AG04450 (cell line): Measurements from ENCODE around the gene MROH7. TPM values are rescaled to one million over a fixed set of nuclear protein-coding genes. Genes with fewer than 3 reads are reported as not detected.

Source experiments
- CTCF ChIA-PET: fragments of 300-600, 350-600 bp; formaldehyde crosslinking; extraction: SDS; loops from one replicate; lab custom pipeline; 2022; ENCODE audit warnings: antibody characterized with exemption, inconsistent platforms; lab: Charles Lee
- POLR2A ChIA-PET: fragments of 350-600 bp; formaldehyde crosslinking; extraction: SDS; loops from one replicate; lab custom pipeline; 2021; ENCODE audit warnings: antibody characterized with exemption, inconsistent platforms; lab: Yijun Ruan, JAX
- DNase-seq: peaks from one replicate; pipeline ENCODE4 v3.0.0-alpha.2; 2011; ENCODE audit warnings: low read depth, low spot score
- H3K27ac ChIP-seq: one replicate; pipeline ENCODE4 v1.5.1; 2012; ENCODE audit warnings: low read depth, low read length, control low read depth
- H3K27me3 ChIP-seq: one replicate; pipeline ENCODE4 v1.6.0; 2012; ENCODE audit warnings: low read length; ENCODE audit not compliant: control insufficient read depth, insufficient read depth
- H3K4me3 ChIP-seq: 2 replicates; pipeline ENCODE4 v1.5.1; 2011; ENCODE audit warnings: mild to moderate bottlenecking, low read depth, low read length, control low read depth
- H3K9me3 ChIP-seq: 2 replicates; pipeline ENCODE4 v1.5.1; 2012; ENCODE audit warnings: low read length; ENCODE audit not compliant: control insufficient read depth, insufficient read depth
- CTCF ChIP-seq: IDR thresholded peaks from 2 replicates; pipeline ENCODE4 v1.5.1; 2011; ENCODE audit warnings: low read depth, low read length, control low read depth, inconsistent platforms
- polyA plus RNA-seq: library from polyadenylated mRNA; depleted of rRNA; stranded (reverse); fragments of >200 nt; gene quantifications from 2 replicates; pipeline ENCODE4 v1.2.3, GENCODE V29; 2011

The MROH7 gene
- polyA plus RNA-seq, 1 experiment = not detected

- ChIA-PET POLR2A (no interaction called here), CTCF (no interaction called here)
- no peak for DNase-seq
- Histone ChIP-seq H3K27me3 (peaks cover 22% of the 10 kb centered on the region), H3K4me3 (no peak overlapping the region), H3K9me3 (no peaks in the 10 kb centered on the region), H3K27ac (no peak overlapping the region)
- no peak for TF ChIP-seq CTCF
Observed at GRCh38 chr1:54650417-54650816, 8.8 kb downstream of the MROH7 start.

DNA sequence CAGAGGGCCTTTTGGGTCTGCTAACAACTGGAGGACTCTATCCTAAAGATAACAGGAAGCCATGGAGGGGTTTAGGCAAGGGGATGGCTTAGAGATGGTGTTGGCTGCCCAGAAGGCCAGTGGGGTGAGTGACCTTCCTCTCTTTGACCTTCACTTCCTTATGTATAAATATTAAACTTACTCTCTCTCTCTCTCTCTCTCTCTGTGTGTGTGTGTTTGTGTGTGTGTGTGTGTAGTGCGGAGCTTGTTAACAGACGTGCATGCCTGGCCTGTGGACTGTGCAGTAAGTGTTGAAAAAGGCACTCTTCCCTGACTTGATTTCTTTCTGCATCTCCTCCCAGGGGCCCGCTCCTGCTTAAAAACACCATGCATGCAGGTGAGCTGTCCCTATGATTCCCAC, 10.0 kb downstream of the MROH7 start:
- ChIA-PET POLR2A (no interaction called here), CTCF (no interaction called here)
- no peak for TF ChIP-seq CTCF
- Histone ChIP-seq H3K27me3 (peaks cover 18% of the 10 kb centered on the region), H3K4me3 (no peak overlapping the region), H3K27ac (no peak overlapping the region), H3K9me3 (no peaks in the 10 kb centered on the region)
- no peak for DNase-seq

DNA sequence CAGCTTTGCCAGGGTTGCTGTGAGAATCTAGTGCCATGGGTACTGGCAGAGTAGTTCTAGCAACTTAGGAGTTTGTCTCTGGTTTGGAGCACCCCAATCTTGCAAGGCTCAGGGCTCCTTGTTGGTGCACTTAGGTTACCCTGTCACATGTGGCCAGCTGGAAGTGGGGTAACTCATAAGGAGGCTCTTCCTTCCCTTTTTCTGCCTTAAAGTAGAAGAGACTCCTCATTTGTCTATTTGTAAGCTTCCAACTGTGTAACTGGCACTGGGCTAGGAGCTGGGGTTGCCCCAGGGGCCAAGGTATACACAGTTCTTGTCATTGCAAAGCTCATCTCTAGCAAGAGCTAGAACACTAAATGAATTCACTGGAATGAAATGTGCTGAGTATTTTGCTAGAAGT, 10.6 kb downstream of the MROH7 start:
- TF ChIP-seq CTCF = no peak
- DNase-seq = no peak
- Histone ChIP-seq H3K27ac (no peak overlapping the region), H3K9me3 (no peaks in the 10 kb centered on the region), H3K4me3 (no peak overlapping the region), H3K27me3 (peaks cover 18% of the 10 kb centered on the region)
- POLR2A ChIA-PET = no interaction called here
- CTCF ChIA-PET = no interaction called here

GRCh38 chr1:54653036-54653435, 11.4 kb downstream of the MROH7 start:
- no peak overlapping the region for H3K27ac ChIP-seq
- POLR2A ChIA-PET = no interaction called here
- no peaks in the 10 kb centered on the region for H3K9me3 ChIP-seq
- CTCF ChIA-PET = no interaction called here
- TF ChIP-seq CTCF = no peak
- H3K4me3 ChIP-seq = no peak overlapping the region
- DNase-seq = no peak
- H3K27me3 ChIP-seq = peaks cover 18% of the 10 kb centered on the region

- H3K27me3 ChIP-seq = no peaks in the 10 kb centered on the region
- H3K9me3 ChIP-seq = no peaks in the 10 kb centered on the region; the same call in 1 of the 2 replicates
- H3K27ac ChIP-seq = no peak overlapping the region
- ChIA-PET CTCF (interaction anchor here (0.5 kb wide), 1 partner anchor 169 kb away, joined by 3 read pairs; no protein-coding TSS in a partner anchor), POLR2A (no interaction called here)
- TF ChIP-seq CTCF = no peak
- no peak overlapping the region for H3K4me3 ChIP-seq
- no peak for DNase-seq
Observed at GRCh38 chr1:54658164-54658913, 16.8 kb downstream of the MROH7 start.
